ENCODE results near the gene EPHB1.

- TF ChIP-seq CTCF (conservative IDR thresholded peaks at IDR 0.05; ENCODE audit: low read depth, low read length), result no peak
- TF ChIP-seq EZH2 (IDR thresholded peaks at IDR 0.05; ENCODE audit: borderline replicate concordance, low read depth, low read length, poor library complexity, severe bottlenecking), result no peak
These were observed 336.2 kb downstream of the EPHB1 start for GRCh38 chr3:135131290-135131689.

All from A673 (cell line).